H1 (cell line): ENCODE measurements around the gene RBCK1. TPM values are rescaled to one million over a fixed set of nuclear protein-coding genes. Genes with fewer than 3 reads are reported as not detected.

Experiments
- CTCF ChIA-PET: fragments of 300-600 bp; sonication (Branson Sonifier 250); formaldehyde crosslinking; loops from one replicate; lab custom pipeline; 2021; ENCODE audit not compliant: partially characterized antibody; lab: Charles Lee
- POLR2A ChIA-PET: fragments of 300-600 bp; sonication (Branson Sonifier 250); formaldehyde crosslinking; loops from one replicate; lab custom pipeline; 2021; ENCODE audit warnings: inconsistent platforms; ENCODE audit not compliant: partially characterized antibody; lab: Charles Lee
- DNase-seq, 2 experiments: peaks; one replicate each; pipeline versions ENCODE4 v3.0.0 to v3.0.0-alpha.2; 2010 to 2022; ENCODE audit warnings: low spot score in 2 of 2, low read depth in 1 of 2, mixed read lengths in 1 of 2
- FAIRE-seq: peaks from 2 replicates; lab custom pipeline; 2011; peaks lifted over from hg19 to GRCh38; lab: Jason Lieb, UNC
- H2AFZ ChIP-seq: 2 replicates; pipeline ENCODE4 v1.8.1; 2012; ENCODE audit warnings: low read length, inconsistent platforms
- H2AK5ac ChIP-seq: 2 replicates; pipeline ENCODE4 v1.6.1; 2013; ENCODE audit warnings: low read depth, low read length
- H2BK120ac ChIP-seq: replicated peaks from 2 replicates; pipeline ENCODE3; 2013; ENCODE audit warnings: low read depth, low read length, inconsistent platforms
- H2BK12ac ChIP-seq: 2 replicates; pipeline ENCODE4 v1.6.1; 2013; ENCODE audit warnings: low read depth, low read length
- H2BK15ac ChIP-seq: 2 replicates; pipeline ENCODE4 v1.6.1; 2013; ENCODE audit warnings: low read length
- H2BK20ac ChIP-seq: 2 replicates; pipeline ENCODE4 v1.6.1; 2013; ENCODE audit warnings: low read length
- H2BK5ac ChIP-seq: 2 replicates; pipeline ENCODE4 v1.6.1; 2013; ENCODE audit warnings: low read depth, low read length
- H3K14ac ChIP-seq: 2 replicates; pipeline ENCODE4 v1.6.1; 2013; ENCODE audit warnings: inconsistent platforms; ENCODE audit not compliant: insufficient read length
- H3K18ac ChIP-seq: 2 replicates; pipeline ENCODE4 v1.6.1; 2013; ENCODE audit warnings: low read length; ENCODE audit errors: extremely low read depth
- H3K23ac ChIP-seq: 2 replicates; pipeline ENCODE4 v1.6.1; 2013; ENCODE audit warnings: inconsistent platforms; ENCODE audit not compliant: insufficient read length
- H3K23me2 ChIP-seq: 2 replicates; pipeline ENCODE4 v1.6.1; 2013; ENCODE audit warnings: low read depth, low read length
- H3K27ac ChIP-seq: 2 replicates; pipeline ENCODE4 v1.6.1; 2011; ENCODE audit warnings: low read depth, low read length, inconsistent platforms
- H3K27me3 ChIP-seq, 4 experiments: replicated peaks in 1 of 4; 1 replicate in 1 of 4; 2 replicates in 3 of 4; pipeline versions ENCODE4 v1.6.1 to v1.8.1; 2011 to 2013; ENCODE audit warnings: low read length in 3 of 4, mild to moderate bottlenecking in 3 of 4, inconsistent platforms in 2 of 4, mixed read lengths in 2 of 4, moderate library complexity in 1 of 4; ENCODE audit not compliant: control insufficient read depth in 3 of 4, insufficient read depth in 3 of 4; ENCODE audit errors: extremely low read depth in 1 of 4
- H3K36me3 ChIP-seq, 4 experiments: 2 replicates each; pipeline versions ENCODE4 v1.6.1 to v1.8.1; 2011 to 2013; ENCODE audit warnings: mild to moderate bottlenecking in 4 of 4, low read length in 3 of 4, moderate library complexity in 2 of 4, control low read depth in 1 of 4, inconsistent platforms in 1 of 4; ENCODE audit not compliant: insufficient read depth in 4 of 4, control insufficient read depth in 2 of 4
- H3K4ac ChIP-seq: replicated peaks from 2 replicates; pipeline ENCODE3; 2013; ENCODE audit warnings: low read length, low read depth, mixed read lengths, inconsistent platforms; ENCODE audit not compliant: insufficient read length
- H3K4me1 ChIP-seq, 4 experiments: replicated peaks in 1 of 4; 1 replicate in 1 of 4; 2 replicates in 3 of 4; pipeline versions ENCODE4 v1.6.1 to v1.8.1; 2011 to 2013; ENCODE audit warnings: low read length in 3 of 4, inconsistent platforms in 2 of 4, mixed read lengths in 1 of 4; ENCODE audit not compliant: insufficient read depth in 4 of 4, control insufficient read depth in 3 of 4
- H3K4me2 ChIP-seq, 2 experiments: 2 replicates each; pipeline versions ENCODE4 v1.6.1 to v1.8.1; 2011 to 2013; ENCODE audit warnings: low read depth in 2 of 2, low read length in 2 of 2, control low read depth in 1 of 2, inconsistent platforms in 1 of 2, mild to moderate bottlenecking in 1 of 2; ENCODE audit not compliant: insufficient read depth in 1 of 2
- H3K4me3 ChIP-seq, 4 experiments: fragments of 200-600, 300-600 bp in 1 of 4; sonication (generic), shearing (Covaris generic), sonication (Bioruptor Twin) in 1 of 4; 2 replicates each; pipeline versions ENCODE4 v1.5.1 to v1.8.1; 2011 to 2016; ENCODE audit warnings: low read length in 4 of 4, low read depth in 3 of 4, control low read depth in 2 of 4, inconsistent platforms in 2 of 4, mild to moderate bottlenecking in 2 of 4, mixed read lengths in 1 of 4, moderate library complexity in 1 of 4; ENCODE audit not compliant: insufficient read depth in 2 of 4; ENCODE audit errors: extremely low read depth in 1 of 4
- H3K56ac ChIP-seq: replicated peaks from 2 replicates; pipeline ENCODE3; 2013; ENCODE audit warnings: low read depth, mild to moderate bottlenecking, mixed read lengths, low read length, inconsistent platforms; ENCODE audit not compliant: insufficient read length
- H3K79me1 ChIP-seq: 2 replicates; pipeline ENCODE4 v1.6.1; 2013; ENCODE audit warnings: low read depth, low read length, control low read depth
- H3K79me2 ChIP-seq, 2 experiments: 2 replicates each; pipeline versions ENCODE4 v1.6.1 to v1.8.1; 2012 to 2013; ENCODE audit warnings: low read length in 2 of 2, mild to moderate bottlenecking in 2 of 2, inconsistent platforms in 1 of 2; ENCODE audit not compliant: insufficient read depth in 2 of 2, control insufficient read depth in 1 of 2
- H3K9ac ChIP-seq, 4 experiments: replicated peaks in 1 of 4; 1 replicate in 1 of 4; 2 replicates in 3 of 4; pipeline versions ENCODE4 v1.6.1 to v1.8.1; 2011 to 2013; ENCODE audit warnings: low read depth in 3 of 4, low read length in 3 of 4, control low read depth in 2 of 4, mild to moderate bottlenecking in 2 of 4, moderate library complexity in 2 of 4, inconsistent platforms in 1 of 4; ENCODE audit errors: extremely low read depth in 1 of 4
- H3K9me3 ChIP-seq, 2 experiments: 2 replicates each; pipeline versions ENCODE4 v1.6.1 to v1.8.1; 2012 to 2013; ENCODE audit warnings: mild to moderate bottlenecking in 2 of 2, moderate library complexity in 2 of 2, control low read depth in 1 of 2, inconsistent platforms in 1 of 2, low read depth in 1 of 2, low read length in 1 of 2, mixed read lengths in 1 of 2; ENCODE audit not compliant: insufficient read depth in 2 of 2
- H4K20me1 ChIP-seq, 2 experiments: replicated peaks in 1 of 2; 2 replicates each; pipeline versions ENCODE3 to v1.8.1; 2011 to 2013; ENCODE audit warnings: inconsistent platforms in 2 of 2, low read length in 2 of 2, mild to moderate bottlenecking in 1 of 2; ENCODE audit not compliant: insufficient read depth in 2 of 2, control insufficient read depth in 1 of 2
- H4K5ac ChIP-seq: 2 replicates; pipeline ENCODE4 v1.6.1; 2013; ENCODE audit warnings: low read length, low read depth, mixed read lengths, inconsistent platforms; ENCODE audit not compliant: insufficient read length
- H4K8ac ChIP-seq: 2 replicates; pipeline ENCODE4 v1.8.0; 2013; ENCODE audit warnings: mild to moderate bottlenecking, moderate library complexity, low read length, inconsistent platforms; ENCODE audit not compliant: insufficient read depth; ENCODE audit errors: extremely low read depth
- H4K91ac ChIP-seq: replicated peaks from 2 replicates; pipeline ENCODE3; 2013; ENCODE audit warnings: low read length, mixed read lengths, inconsistent platforms; ENCODE audit not compliant: insufficient read length
- ASH2L ChIP-seq: fragments of 200-600, 300-600 bp; sonication (generic); IDR thresholded peaks from one replicate; pipeline ENCODE4 v1.7.1; 2017; ENCODE audit warnings: low read length
- BCL11A ChIP-seq, 2 experiments: IDR thresholded peaks; one replicate each; pipeline ENCODE4 v1.6.1; 2011; ENCODE audit warnings: low read depth in 2 of 2, low read length in 2 of 2, mild to moderate bottlenecking in 2 of 2
- BRCA1 ChIP-seq: IDR thresholded peaks from 2 replicates; pipeline ENCODE4 v1.6.1; 2012; ENCODE audit warnings: low read depth, low read length, improper control_type of control experiment
- FOSL1 ChIP-seq: IDR thresholded peaks from 2 replicates; pipeline ENCODE4 v1.6.1; 2011; ENCODE audit warnings: mild to moderate bottlenecking, low read depth, low read length, moderate library complexity; ENCODE audit not compliant: insufficient read depth
- MAFK ChIP-seq: IDR thresholded peaks from 2 replicates; pipeline ENCODE4 v1.6.1; 2012; ENCODE audit warnings: low read depth, mild to moderate bottlenecking, improper control_type of control experiment, low read length
- MAX ChIP-seq: IDR thresholded peaks from 2 replicates; pipeline ENCODE4 v1.6.1; 2012; ENCODE audit warnings: inconsistent platforms
- PHF8 ChIP-seq: fragments of 200-600 bp; sonication (generic); conservative IDR thresholded peaks from 2 replicates; pipeline ENCODE4 v1.7.1; 2012; ENCODE audit warnings: low read depth, mild to moderate bottlenecking, inconsistent platforms, low read length, moderate library complexity
- RAD21 ChIP-seq, 2 experiments: IDR thresholded peaks in 1 of 2; conservative IDR thresholded peaks in 1 of 2; 2 replicates each; pipeline ENCODE4 v1.6.1; 2011; ENCODE audit warnings: low read depth in 2 of 2, low read length in 2 of 2, improper control_type of control experiment in 1 of 2, inconsistent platforms in 1 of 2, mild to moderate bottlenecking in 1 of 2, moderate library complexity in 1 of 2
- SIX5 ChIP-seq: IDR thresholded peaks from 2 replicates; pipeline ENCODE4 v1.6.1; 2011; ENCODE audit warnings: mild to moderate bottlenecking, low read depth, low read length
- SUZ12 ChIP-seq: fragments of 200-600 bp; sonication (generic); IDR thresholded peaks from 2 replicates; pipeline ENCODE4 v1.6.1; 2012; ENCODE audit warnings: mild to moderate bottlenecking, inconsistent platforms, low read length, moderate library complexity, mixed read lengths
- TAF7 ChIP-seq: optimal IDR thresholded peaks from 2 replicates; pipeline ENCODE3; 2011; ENCODE audit warnings: low read depth, mild to moderate bottlenecking, inconsistent platforms, low read length, moderate library complexity, borderline replicate concordance
- TEAD4 ChIP-seq: IDR thresholded peaks from 2 replicates; pipeline ENCODE4 v1.6.1; 2012; ENCODE audit warnings: low read depth, low read length, inconsistent platforms, mixed read lengths
- YY1 ChIP-seq: IDR thresholded peaks from 2 replicates; pipeline ENCODE4 v1.6.1; 2011; ENCODE audit warnings: low read depth, mild to moderate bottlenecking, low read length
- WGBS, 2 experiments: shearing (Covaris generic) in 1 of 2; methylation state at CpG; one replicate each; pipeline versions ENCODE4 v1.1.6 to v1.1.7; 2013 to 2015; ENCODE audit warnings: low lambda C conversion rate in 2 of 2, mixed read lengths in 2 of 2, inconsistent platforms in 1 of 2, low coverage in 1 of 2, missing lambda C conversion rate in 1 of 2; ENCODE audit not compliant: insufficient replicate concordance in 2 of 2, insufficient coverage in 1 of 2, insufficient read length in 1 of 2; ENCODE audit errors: extremely low coverage in 1 of 2, missing lambda C conversion rate in 1 of 2; 5-methylcytosine and 5-hydroxymethylcytosine counted together
- polyA plus RNA-seq, 7 experiments: library from polyadenylated mRNA; depleted of rRNA in 3 of 7; stranded (reverse) in 5 of 7; unstranded in 2 of 7; fragments of >200 nt in 5 of 7; fragments of 200-250 nt in 2 of 7; gene quantifications; 1 replicate in 5 of 7; 2 replicates in 1 of 7; 4 replicates in 1 of 7; pipeline versions ENCODE4 v1.2.1 to v1.2.3, GENCODE V29; 2011 to 2013; ENCODE audit warnings: missing spikeins in 2 of 7, mixed read lengths in 2 of 7
- total RNA-seq: library from RNA; stranded (reverse); fragmentation: NEBNext Ultra II Directional; extraction: Animal tissue kit (Norgen Biotek cat#: 25700); gene quantifications from 2 replicates; pipeline ENCODE4 v1.2.1, GENCODE V29; 2021

The RBCK1 gene
- total and polyA plus RNA-seq, 2 of the 8 experiments (the other 6 are each of a cell fraction or from before 2014, with no cell fraction given): 43.1 to 54.7 TPM

- no peak for DNase-seq
- 91% methylated on average over 9 of the region's 9 CpGs; no CpG with 5 or more reads in 1 of the 2 experiments for WGBS, 2 experiments
- no peak for FAIRE-seq
- TF ChIP-seq FOSL1: no peak
- no peak for TF ChIP-seq MAFK
- TF ChIP-seq RAD21 (IDR thresholded peaks at IDR 0.05 in 1 of 2, conservative IDR thresholded peaks at IDR 0.05 in 1 of 2; ENCODE audit: low read depth in 2 of 2, low read length in 2 of 2): no peak
- TF ChIP-seq BRCA1: no peak
- TF ChIP-seq YY1: no peak
- no peak for TF ChIP-seq ASH2L
- no peak for TF ChIP-seq SIX5
- no peak for TF ChIP-seq SUZ12
- TF ChIP-seq BCL11A (IDR thresholded peaks at IDR 0.05; ENCODE audit: low read depth in 2 of 2, low read length in 2 of 2): no peak
- TF ChIP-seq TAF7: no peak
- no peak for TF ChIP-seq PHF8
- no peak for TF ChIP-seq TEAD4
- TF ChIP-seq MAX: no peak
Measured at GRCh38 chr20:472137-472846, 64.2 kb downstream of the RBCK1 start.

More at GRCh38 chr20:472137-472846, 64.2 kb downstream of the RBCK1 start:
- no peaks in the 10 kb centered on the region for H3K27me3 ChIP-seq
- H2BK5ac ChIP-seq: no peak overlapping the region
- H2AK5ac ChIP-seq: no peak overlapping the region
- no peak overlapping the region for H2BK20ac ChIP-seq
- H3K4me3 ChIP-seq: no peak overlapping the region
- no peaks in the 10 kb centered on the region for H4K20me1 ChIP-seq
- H2BK15ac ChIP-seq: no peak overlapping the region
- H4K8ac ChIP-seq: no peak overlapping the region
- H3K9me3 ChIP-seq: peaks cover 21 to 27% of the 10 kb centered on the region in 2 experiments
- H2AFZ ChIP-seq: no peak overlapping the region
- H3K4ac ChIP-seq: no peak overlapping the region
- no peak overlapping the region for H3K27ac ChIP-seq
- H3K23me2 ChIP-seq: no peaks in the 10 kb centered on the region
- H4K5ac ChIP-seq: no peak overlapping the region
- no peak overlapping the region for H3K14ac ChIP-seq
- CTCF ChIA-PET: interaction anchor here (1.9 kb wide), 1 partner anchor 41 kb away, joined by 7 read pairs; no protein-coding TSS in a partner anchor
- no peaks in the 10 kb centered on the region for H3K4me1 ChIP-seq
- H3K9ac ChIP-seq: no peak overlapping the region
- H3K79me2 ChIP-seq: no peaks in the 10 kb centered on the region
- no peak overlapping the region for H4K91ac ChIP-seq
- H3K4me2 ChIP-seq: no peak overlapping the region
- no peak overlapping the region for H2BK120ac ChIP-seq
- H3K79me1 ChIP-seq: no peaks in the 10 kb centered on the region
- H3K23ac ChIP-seq: no peak overlapping the region
- H2BK12ac ChIP-seq: no peak overlapping the region
- H3K56ac ChIP-seq: no peak overlapping the region
- no peak overlapping the region for H3K18ac ChIP-seq
- POLR2A ChIA-PET: interaction anchor here (0.9 to 4.4 kb wide), 4 partner anchors 11 to 119 kb away, joined by 3 to 26 read pairs (median 4); partner anchors contain the start of gene TBC1D20
- peaks cover 0 to 4% (median 2%) of the 10 kb centered on the region in 4 experiments; a peak in 3 of 8 replicates for H3K36me3 ChIP-seq
